Chondrocyte (in vitro differentiated cells): ENCODE data around the gene C13orf46. TPM values are rescaled to one million over a fixed set of nuclear protein-coding genes. Genes with fewer than 3 reads are reported as not detected.

Experiments
- DNase-seq: peaks from one replicate; pipeline ENCODE4 v3.0.0; 2021; ENCODE audit warnings: mixed read lengths, low spot score
- H3K27ac Mint-ChIP-seq: one replicate; pipeline ENCODE4 v1.8.0; 2021; ENCODE audit warnings: mild to moderate bottlenecking, moderate library complexity, mixed read lengths; ENCODE audit not compliant: unreplicated experiment
- H3K27me3 Mint-ChIP-seq: 2 replicates; pipeline ENCODE4 v1.8.0; 2021; ENCODE audit warnings: low read depth, mixed read lengths
- H3K36me3 Mint-ChIP-seq: 2 replicates; pipeline ENCODE4 v1.8.0; 2021; ENCODE audit warnings: low read depth, mixed read lengths
- H3K4me1 Mint-ChIP-seq: 2 replicates; pipeline ENCODE4 v1.8.0; 2021; ENCODE audit warnings: low read depth, mild to moderate bottlenecking, mixed read lengths
- H3K4me3 Mint-ChIP-seq: one replicate; pipeline ENCODE4 v1.8.0; 2021; ENCODE audit warnings: mild to moderate bottlenecking, moderate library complexity, mixed read lengths; ENCODE audit not compliant: unreplicated experiment
- H3K9me3 Mint-ChIP-seq: 2 replicates; pipeline ENCODE4 v1.8.0; 2021; ENCODE audit warnings: low read depth, mixed read lengths
- CTCF ChIP-seq: fragments of 200-600 bp; sonication (generic); IDR thresholded peaks from 2 replicates; pipeline ENCODE4 v1.5.0; 2021; ENCODE audit warnings: antibody characterized with exemption, mild to moderate bottlenecking, moderate library complexity
- total RNA-seq: library from RNA; stranded (reverse); gene quantifications from 3 replicates; pipeline ENCODE4 v1.2.1, GENCODE V29; 2021

Gene C13orf46
- total RNA-seq, 1 donor from 2014 or later = 2.2 TPM

GRCh38 chr13:113934576-113934975, 39.3 kb downstream of the C13orf46 start:
- no peaks in the 10 kb centered on the region for H3K36me3 Mint-ChIP-seq
- no peaks in the 10 kb centered on the region for H3K27me3 Mint-ChIP-seq
- DNase-seq = peak; percentile 73
- H3K4me3 Mint-ChIP-seq = no peak overlapping the region
- peaks cover 16% of the 10 kb centered on the region for H3K4me1 Mint-ChIP-seq
- no peak overlapping the region for H3K27ac Mint-ChIP-seq
- H3K9me3 Mint-ChIP-seq = peaks cover 3% of the 10 kb centered on the region
- no peak for TF ChIP-seq CTCF

GRCh38 chr13:113933901-113934300, 40.0 kb downstream of the C13orf46 start:
- Mint-ChIP-seq H3K36me3 (no peaks in the 10 kb centered on the region), H3K9me3 (peaks cover 3% of the 10 kb centered on the region), H3K27ac (no peak overlapping the region), H3K4me1 (peaks cover 16% of the 10 kb centered on the region), H3K4me3 (no peak overlapping the region), H3K27me3 (no peaks in the 10 kb centered on the region)
- peak; percentile 59 for DNase-seq
- no peak for TF ChIP-seq CTCF

GRCh38 chr13:113931841-113932459, 41.9 kb downstream of the C13orf46 start:
- Mint-ChIP-seq H3K36me3 (no peaks in the 10 kb centered on the region), H3K4me1 (peaks cover 8% of the 10 kb centered on the region), H3K4me3 (no peak overlapping the region), H3K27ac (no peak overlapping the region), H3K27me3 (no peaks in the 10 kb centered on the region), H3K9me3 (peaks cover 3% of the 10 kb centered on the region)
- DNase-seq = no peak
- no peak for TF ChIP-seq CTCF

- H3K36me3 Mint-ChIP-seq = no peaks in the 10 kb centered on the region
Observed at GRCh38 chr13:113930671-113931637, 42.9 kb downstream of the C13orf46 start.

More at GRCh38 chr13:113930671-113931637, 42.9 kb downstream of the C13orf46 start:
- Mint-ChIP-seq H3K4me1 (peaks cover 8% of the 10 kb centered on the region), H3K9me3 (peaks cover 3% of the 10 kb centered on the region), H3K27me3 (no peaks in the 10 kb centered on the region), H3K27ac (no peak overlapping the region), H3K4me3 (no peak overlapping the region)
- peak; percentile 68 for DNase-seq
- no peak for TF ChIP-seq CTCF
